HEK293 (cell line): ENCODE data around the gene PDGFD.

Source experiments
- CTCF ChIP-seq: fragments of 450-650 bp; formaldehyde crosslinking; IDR thresholded peaks from 2 replicates; pipeline ENCODE4 v1.5.1; 2016; ENCODE audit warnings: missing biosample characterization, missing genetic modification characterization
- ZFP41 ChIP-seq: fragments of 450-650 bp; formaldehyde crosslinking; IDR thresholded peaks from 2 replicates; pipeline ENCODE4 v1.5.1; 2016; ENCODE audit warnings: missing biosample characterization, missing genetic modification characterization, borderline replicate concordance
- ZNF530 ChIP-seq: fragments of 450-650 bp; formaldehyde crosslinking; IDR thresholded peaks from 2 replicates; pipeline ENCODE4 v1.5.1; 2016; ENCODE audit warnings: low read depth, missing biosample characterization, missing genetic modification characterization
- ZNF660 ChIP-seq: fragments of 450-650 bp; IDR thresholded peaks from 2 replicates; pipeline ENCODE4 v1.5.1; 2018; ENCODE audit warnings: missing biosample characterization, mild to moderate bottlenecking, missing genetic modification characterization

GRCh38 chr11:103929170-103929903 is 234.6 kb downstream of the PDGFD start:
- no peak for TF ChIP-seq ZFP41
- TF ChIP-seq CTCF (tag by site-specific recombination) = no peak
- no peak for TF ChIP-seq ZNF660 (tag by site-specific recombination)
- TF ChIP-seq ZNF530 = no peak
